Gastroesophageal sphincter (tissue), 3 donors: ENCODE results near the gene CATSPERE.

Experiments used
- CTCF ChIP-seq, 4 experiments: fragments of 200-600 bp in 2 of 4; fragments of 450-650 bp in 2 of 4; sonication (generic) in 1 of 4; IDR thresholded peaks; one replicate each; pipeline ENCODE4 v1.5.1; 2017 to 2019; ENCODE audit warnings: antibody characterized with exemption in 4 of 4, mild to moderate bottlenecking in 2 of 4, moderate library complexity in 2 of 4
- EP300 ChIP-seq: sonication (generic); formaldehyde crosslinking; IDR thresholded peaks from one replicate; pipeline ENCODE4 v1.6.1; 2017; ENCODE audit warnings: antibody characterized with exemption, mild to moderate bottlenecking
- POLR2A ChIP-seq, 2 donors: fragments of 450-650 bp; IDR thresholded peaks; one replicate each; pipeline ENCODE4 v1.6.1; 2017; ENCODE audit warnings: antibody characterized with exemption in 2 of 2, mild to moderate bottlenecking in 2 of 2, moderate library complexity in 1 of 2

GRCh38 chr1:244664353-244664752 lies 203.3 kb downstream of the CATSPERE start:
- TF ChIP-seq POLR2A (IDR thresholded peaks at IDR 0.05) (no peak), CTCF (IDR thresholded peaks at IDR 0.05) (no peak), EP300 (no peak)
